Ammon's horn (tissue), 1 donor: ENCODE measurements around the gene CHAF1A.

Experiments
- DNase-seq: peaks from one replicate; pipeline ENCODE4 v3.0.0-alpha.2; 2016; ENCODE audit warnings: low spot score

The CHAF1A gene

GRCh38 chr19:4367336-4367723 lies 35.1 kb upstream of the CHAF1A start:
- DNase-seq, result no peak

- no peak for DNase-seq
Measured at GRCh38 chr19:4367781-4368127, 34.7 kb upstream of the CHAF1A start.

- DNase-seq, result no peak
Measured at GRCh38 chr19:4368128-4368820, 34.2 kb upstream of the CHAF1A start.

GRCh38 chr19:4369109-4369887 lies 33.1 kb upstream of the CHAF1A start:
- no peak for DNase-seq

GRCh38 chr19:4369888-4370260 lies 32.6 kb upstream of the CHAF1A start:
- DNase-seq, result peak; percentile 83

- no peak for DNase-seq
Measured at GRCh38 chr19:4370418-4371041, 31.9 kb upstream of the CHAF1A start.

GRCh38 chr19:4371247-4372164 lies 30.9 kb upstream of the CHAF1A start:
- no peak for DNase-seq

- no peak for DNase-seq
Measured at GRCh38 chr19:4372165-4373012, 30.1 kb upstream of the CHAF1A start.

GRCh38 chr19:4373013-4373367 lies 29.4 kb upstream of the CHAF1A start:
- DNase-seq, result no peak

GRCh38 chr19:4373601-4374497 lies 28.6 kb upstream of the CHAF1A start:
- DNase-seq, result peak; percentile 77

- no peak for DNase-seq
Measured at GRCh38 chr19:4374498-4375163, 27.8 kb upstream of the CHAF1A start.

GRCh38 chr19:4375164-4376027 lies 27.0 kb upstream of the CHAF1A start:
- DNase-seq, result peak; percentile 69

GRCh38 chr19:4376028-4376670 lies 26.3 kb upstream of the CHAF1A start:
- DNase-seq, result no peak

GRCh38 chr19:4376671-4376990 lies 25.8 kb upstream of the CHAF1A start:
- no peak for DNase-seq

GRCh38 chr19:4376991-4377781 lies 25.3 kb upstream of the CHAF1A start:
- DNase-seq, result no peak

GRCh38 chr19:4378886-4379285 lies 23.6 kb upstream of the CHAF1A start:
- no peak for DNase-seq

- DNase-seq, result no peak
Measured at GRCh38 chr19:4379383-4380253, 22.8 kb upstream of the CHAF1A start.
